ENCODE results near the gene FBXL19. TPM values are rescaled to one million over a fixed set of nuclear protein-coding genes. Genes with fewer than 3 reads are reported as not detected.

The FBXL19 gene
- polyA plus RNA-seq, 3 donors = 0.14 to 7.6 TPM; not detected in 1

GRCh38 chr16:30980023-30980371 lies 56.6 kb downstream of the FBXL19 start:
- Mint-ChIP-seq H3K4me1 (no peaks in the 10 kb centered on the region), H3K4me3 (no peak overlapping the region), H3K27me3 (ENCODE audit: low read depth in 3 of 3) (no peaks in the 10 kb centered on the region), H3K36me3 (peaks cover 65 to 92% of the 10 kb centered on the region in 2 donors), H3K27ac (no peak overlapping the region), H3K9me3 (peaks cover 0 to 3% (median 0%) of the 10 kb centered on the region in 7 donors)
- no peak for TF ChIP-seq CTCF (IDR thresholded peaks at IDR 0.05)
- intact Hi-C loops (cut with micrococcal nuclease) = loop anchor here (10.0 kb wide), 3 partner anchors 175 to 885 kb away; partner anchors contain the start of gene PRSS36 (in 1 of the 2)
- Histone ChIP-seq H3K9ac (ENCODE audit: insufficient read depth, low read length, poor library complexity, severe bottlenecking) (no peak overlapping the region), H3K79me2 (ENCODE audit: insufficient read depth, low read length) (no peaks in the 10 kb centered on the region), H2AFZ (ENCODE audit: insufficient read depth, low read depth, low read length, poor library complexity, severe bottlenecking) (no peak overlapping the region), H3K4me3 (replicated peaks in 1 of 3; ENCODE audit: low read depth in 2 of 3, low read length in 3 of 3) (no peak overlapping the region), H3K4me1 (ENCODE audit: control insufficient read depth in 1 of 2, insufficient read depth in 2 of 2, low read length in 2 of 2) (peaks cover 3 to 6% of the 10 kb centered on the region in 2 donors), H4K20me1 (ENCODE audit: insufficient read depth, low read length) (peaks cover 7% of the 10 kb centered on the region), H3K27ac (ENCODE audit: low read depth in 1 of 2, low read length in 2 of 2) (no peak overlapping the region), H3K4me2 (replicated peaks; ENCODE audit: extremely low read depth, low read length, poor library complexity, severe bottlenecking) (no peak overlapping the region), H3K9me3 (replicated peaks in 1 of 2; ENCODE audit: control insufficient read depth in 1 of 2, insufficient read depth in 1 of 2, low read length in 2 of 2) (no peaks in the 10 kb centered on the region), H3K36me3 (replicated peaks in 1 of 2; ENCODE audit: control insufficient read depth in 1 of 2, insufficient read depth in 2 of 2, low read length in 2 of 2) (peaks cover 76 to 88% of the 10 kb centered on the region in 2 donors), H3K27me3 (ENCODE audit: control insufficient read depth in 2 of 2, insufficient read depth in 2 of 2, low read length in 2 of 2) (no peaks in the 10 kb centered on the region)
- 98% methylated on average over 15 of the region's 15 CpGs for WGBS (ENCODE audit: insufficient coverage)
- DNase-seq = no peak

GRCh38 chr16:30980434-30980833 lies 57.1 kb downstream of the FBXL19 start:
- Histone ChIP-seq H3K36me3 (replicated peaks in 1 of 2; ENCODE audit: control insufficient read depth in 1 of 2, insufficient read depth in 2 of 2, low read length in 2 of 2) (peaks cover 73 to 87% of the 10 kb centered on the region in 2 donors), H4K20me1 (ENCODE audit: insufficient read depth, low read length) (peaks cover 7% of the 10 kb centered on the region), H3K9me3 (replicated peaks in 1 of 2; ENCODE audit: control insufficient read depth in 1 of 2, insufficient read depth in 1 of 2, low read length in 2 of 2) (no peaks in the 10 kb centered on the region), H3K27me3 (ENCODE audit: control insufficient read depth in 2 of 2, insufficient read depth in 2 of 2, low read length in 2 of 2) (no peaks in the 10 kb centered on the region), H3K4me1 (ENCODE audit: control insufficient read depth in 1 of 2, insufficient read depth in 2 of 2, low read length in 2 of 2) (peaks cover 7 to 11% of the 10 kb centered on the region in 2 donors), H2AFZ (ENCODE audit: insufficient read depth, low read depth, low read length, poor library complexity, severe bottlenecking) (no peak overlapping the region), H3K4me3 (replicated peaks in 1 of 3; ENCODE audit: low read depth in 2 of 3, low read length in 3 of 3) (no peak overlapping the region), H3K79me2 (ENCODE audit: insufficient read depth, low read length) (no peaks in the 10 kb centered on the region), H3K27ac (ENCODE audit: low read depth in 1 of 2, low read length in 2 of 2) (no peak overlapping the region), H3K4me2 (replicated peaks; ENCODE audit: extremely low read depth, low read length, poor library complexity, severe bottlenecking) (no peak overlapping the region), H3K9ac (ENCODE audit: insufficient read depth, low read length, poor library complexity, severe bottlenecking) (no peak overlapping the region)
- no peaks in the 10 kb centered on the region for H3K27me3 Mint-ChIP-seq (ENCODE audit: low read depth in 3 of 3)
- no peak overlapping the region for H3K27ac Mint-ChIP-seq
- peaks cover 62 to 88% of the 10 kb centered on the region in 2 donors for H3K36me3 Mint-ChIP-seq
- WGBS (ENCODE audit: insufficient coverage) = 97% methylated on average over 15 of the region's 29 CpGs
- DNase-seq = no peak
- peaks cover 0 to 3% (median 0%) of the 10 kb centered on the region in 7 donors for H3K9me3 Mint-ChIP-seq
- peaks cover 4% of the 10 kb centered on the region for H3K4me1 Mint-ChIP-seq
- no peak overlapping the region for H3K4me3 Mint-ChIP-seq
- intact Hi-C loops (cut with micrococcal nuclease) = loop anchor here (10.0 kb wide), 3 partner anchors 174 to 884 kb away; partner anchors contain the start of gene PRSS36 (in 1 of the 2)
- no peak for TF ChIP-seq CTCF (IDR thresholded peaks at IDR 0.05)
